Sciatic nerve (tissue), 1 donor: ENCODE results near the gene CHD9NB. TPM values are rescaled to one million over a fixed set of nuclear protein-coding genes. Genes with fewer than 3 reads are reported as not detected.

Experiments used
- total RNA-seq: library from RNA; stranded (reverse); fragmentation: NEBNext Ultra II Directional; extraction: Animal tissue kit (Norgen Biotek cat#: 25700); gene quantifications from one replicate; pipeline ENCODE4 v1.2.1, GENCODE V29; 2021
- donor health status: DM: no; HTN: no; CAD: no.

Gene CHD9NB
- total RNA-seq, 1 donor from 2014 or later, result 7.5 TPM

Other genes with a start within 250 kb of the CHD9NB start
- 137 TPM for gene CHD9, start 2.1 kb upstream of the CHD9NB start, total RNA-seq